Mammary microvascular endothelial cell (primary cell): Measurements from ENCODE around the gene ADORA1. TPM values are rescaled to one million over a fixed set of nuclear protein-coding genes. Genes with fewer than 3 reads are reported as not detected.

Experiments used
- total RNA-seq: library from RNA; depleted of rRNA; stranded (reverse); fragments of >200 nt; gene quantifications from 2 replicates; pipeline ENCODE4 v1.2.3, GENCODE V29; 2015

ADORA1 gene
- total RNA-seq, result not detected in 2 replicates

GRCh38 chr1:203127666-203128430 lies at the start of gene ADORA1:
Gene ADORA1, plus strand, starts transcription at chr1:203127726. Its CDS starts 1,116 bp downstream, at chr1:203128842.

GRCh38 chr1:203085528-203086406 lies 41.8 kb upstream of the ADORA1 start, which contains the start of gene MYOG:
Gene MYOG, minus strand, starts transcription at chr1:203086012. Its CDS starts 51 bp downstream, at chr1:203085961.

GRCh38 chr1:203175237-203175826 lies 47.8 kb downstream of the ADORA1 start, which contains the start of gene MYBPH:
Gene MYBPH, minus strand, starts transcription at chr1:203175826. Its CDS starts 71 bp downstream, at chr1:203175755.

GRCh38 chr1:203186446-203187303 lies 59.1 kb downstream of the ADORA1 start, which contains the start of gene CHI3L1:
Gene CHI3L1, minus strand, starts transcription at chr1:203186704. Its CDS starts 81 bp downstream, at chr1:203186623.

Other genes with a start within 250 kb of the ADORA1 start
- gene RABIF, start 238.6 kb upstream of the ADORA1 start, total RNA-seq, result 9.5 and 10.2 TPM in 2 replicates
- gene KLHL12, start 200.5 kb upstream of the ADORA1 start, total RNA-seq, result 18.7 and 21.1 TPM in 2 replicates
- gene ADIPOR1, start 169.4 kb upstream of the ADORA1 start, total RNA-seq, result 77.1 and 83.2 TPM in 2 replicates
- gene CYB5R1, start 160.5 kb upstream of the ADORA1 start, total RNA-seq, result 21.3 and 27.8 TPM in 2 replicates
- 75.2 and 77.9 TPM in 2 replicates for gene TMEM183A, start 120.4 kb upstream of the ADORA1 start, total RNA-seq
- gene PPFIA4, start 101.2 kb upstream of the ADORA1 start, total RNA-seq, result under 0.01 TPM in 2 replicates
- not detected in 2 replicates for gene MYOG, start 41.7 kb upstream of the ADORA1 start, total RNA-seq
- not detected in 2 replicates for gene MYBPH, start 48.1 kb downstream of the ADORA1 start, total RNA-seq
- gene CHI3L1, start 59.0 kb downstream of the ADORA1 start, total RNA-seq, result not detected in 2 replicates
- gene CHIT1, start 101.9 kb downstream of the ADORA1 start, total RNA-seq, result not detected in 2 replicates
- 20.5 and 26.0 TPM in 2 replicates for gene BTG2, start 177.8 kb downstream of the ADORA1 start, total RNA-seq
- gene FMOD, start 223.4 kb downstream of the ADORA1 start, total RNA-seq, result 0.84 and 0.87 TPM in 2 replicates